Gastrocnemius medialis (tissue), 4 donors: ENCODE data around the gene CATSPERZ. TPM values are rescaled to one million over a fixed set of nuclear protein-coding genes. Genes with fewer than 3 reads are reported as not detected.

ENCODE experiments used
- ATAC-seq, 2 donors: fragments of 150-250 bp; one replicate each; pipeline ENCODE4 v1.9.1; 2016
- DNase-seq, 2 donors: peaks; one replicate each; pipeline ENCODE4 v3.0.0-alpha.2; 2019
- H3K27ac ChIP-seq, 4 donors: fragments of 200-600 bp; sonication (generic); 1 replicate in 1 of 4; 2 replicates in 3 of 4; pipeline ENCODE4 v1.5.1; 2016 to 2018; ENCODE audit warnings: mild to moderate bottlenecking in 2 of 4, moderate library complexity in 1 of 4
- H3K27me3 ChIP-seq, 3 donors: fragments of 200-600 bp; sonication (generic) in 2 of 3; 1 replicate in 1 of 3; 2 replicates in 2 of 3; pipeline versions ENCODE4 v1.5.1 to v1.6.0; 2016 to 2019; ENCODE audit warnings: mild to moderate bottlenecking in 1 of 3, moderate library complexity in 1 of 3
- H3K36me3 ChIP-seq, 2 donors: fragments of 200-600 bp; sonication (generic) in 1 of 2; one replicate each; pipeline ENCODE4 v1.5.1; 2017 to 2018
- H3K4me1 ChIP-seq, 2 donors: fragments of 200-600 bp; sonication (generic) in 1 of 2; one replicate each; pipeline ENCODE4 v1.5.1; 2016 to 2017; ENCODE audit warnings: mild to moderate bottlenecking in 2 of 2
- H3K4me3 ChIP-seq, 4 donors: fragments of 200-600 bp; sonication (generic) in 3 of 4; 1 replicate in 1 of 4; 2 replicates in 3 of 4; pipeline ENCODE4 v1.5.1; 2016 to 2019; ENCODE audit warnings: mild to moderate bottlenecking in 2 of 4
- H3K9me3 ChIP-seq, 3 donors: fragments of 200-600 bp; sonication (generic) in 2 of 3; 1 replicate in 1 of 3; 2 replicates in 2 of 3; pipeline ENCODE4 v1.5.1; 2016 to 2019
- POLR2A ChIP-seq, 2 donors: fragments of 450-650 bp; IDR thresholded peaks; one replicate each; pipeline ENCODE4 v1.6.1; 2017; ENCODE audit warnings: antibody characterized with exemption in 2 of 2, mild to moderate bottlenecking in 2 of 2, moderate library complexity in 2 of 2
- in situ Hi-C, 4 donors: fragments of 200-750 bp; cut with MboI; loops; one replicate each; pipeline versions ENCODE4 v1.15.0 to v1.8.0; 2017; ENCODE audit warnings: low sequenced_read_pairs in 4 of 4
- intact Hi-C: fragments of 100-400 bp; cut with DNase I; formaldehyde crosslinking; loops from one replicate; pipeline ENCODE4 v1.15.1; 2023; ENCODE audit warnings: low total_unique reads
- total RNA-seq, 4 donors: library from RNA; depleted of rRNA; stranded (reverse); fragments of >200 nt; gene quantifications; one replicate each; pipeline versions ENCODE4 v1.1.0 to v1.2.3, GENCODE V29; 2016
- TF ChIP-seq, protein P1 (sequence below), 5 experiments: fragments of 450-650 bp in 3 of 5; fragments of 200-600 bp in 2 of 5; sonication (generic) in 2 of 5; IDR thresholded peaks in 4 of 5; conservative IDR thresholded peaks in 1 of 5; 1 replicate in 4 of 5; 2 replicates in 1 of 5; pipeline ENCODE4 v1.5.1; 2016 to 2019; ENCODE audit warnings: antibody characterized with exemption in 5 of 5, mild to moderate bottlenecking in 3 of 5, moderate library complexity in 3 of 5

The CATSPERZ gene
- total RNA-seq, 4 donors from 2014 or later, result not detected

DNA sequence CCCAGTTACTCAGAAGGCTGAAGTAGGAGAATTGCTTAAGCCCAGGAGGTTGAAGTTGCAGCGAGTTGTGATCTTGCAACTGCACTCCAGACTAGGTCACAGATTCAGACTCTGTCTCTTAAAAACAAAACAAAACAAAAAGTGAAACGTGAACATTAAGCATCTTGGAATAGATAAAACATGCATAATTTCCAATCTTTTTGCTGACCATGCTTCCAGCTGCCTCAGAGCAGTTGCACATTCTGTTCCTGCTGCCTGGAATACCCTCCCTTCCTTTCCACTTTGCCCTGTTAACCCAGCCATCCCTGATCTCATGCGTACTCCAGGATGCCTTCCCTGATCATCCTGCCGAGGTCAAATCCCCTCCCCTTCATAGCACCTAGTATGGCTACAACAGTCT is 39.1 kb downstream of the CATSPERZ start:
- no peak for ATAC-seq
- Histone ChIP-seq H3K27ac (no peak overlapping the region), H3K27me3 (no peaks in the 10 kb centered on the region), H3K4me3 (no peak overlapping the region), H3K36me3 (no peaks in the 10 kb centered on the region), H3K9me3 (no peaks in the 10 kb centered on the region), H3K4me1 (peaks cover 0 to 4% of the 10 kb centered on the region in 2 donors)
- in situ Hi-C loops, result no loop called here
- TF ChIP-seq, protein P1, sequence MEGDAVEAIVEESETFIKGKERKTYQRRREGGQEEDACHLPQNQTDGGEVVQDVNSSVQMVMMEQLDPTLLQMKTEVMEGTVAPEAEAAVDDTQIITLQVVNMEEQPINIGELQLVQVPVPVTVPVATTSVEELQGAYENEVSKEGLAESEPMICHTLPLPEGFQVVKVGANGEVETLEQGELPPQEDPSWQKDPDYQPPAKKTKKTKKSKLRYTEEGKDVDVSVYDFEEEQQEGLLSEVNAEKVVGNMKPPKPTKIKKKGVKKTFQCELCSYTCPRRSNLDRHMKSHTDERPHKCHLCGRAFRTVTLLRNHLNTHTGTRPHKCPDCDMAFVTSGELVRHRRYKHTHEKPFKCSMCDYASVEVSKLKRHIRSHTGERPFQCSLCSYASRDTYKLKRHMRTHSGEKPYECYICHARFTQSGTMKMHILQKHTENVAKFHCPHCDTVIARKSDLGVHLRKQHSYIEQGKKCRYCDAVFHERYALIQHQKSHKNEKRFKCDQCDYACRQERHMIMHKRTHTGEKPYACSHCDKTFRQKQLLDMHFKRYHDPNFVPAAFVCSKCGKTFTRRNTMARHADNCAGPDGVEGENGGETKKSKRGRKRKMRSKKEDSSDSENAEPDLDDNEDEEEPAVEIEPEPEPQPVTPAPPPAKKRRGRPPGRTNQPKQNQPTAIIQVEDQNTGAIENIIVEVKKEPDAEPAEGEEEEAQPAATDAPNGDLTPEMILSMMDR (IDR thresholded peaks at IDR 0.05 in 4 of 5, conservative IDR thresholded peaks at IDR 0.05 in 1 of 5), result no peak
- no peak for TF ChIP-seq POLR2A (IDR thresholded peaks at IDR 0.05)
- DNase-seq, result no peak
- intact Hi-C loops, result no loop called here

DNA sequence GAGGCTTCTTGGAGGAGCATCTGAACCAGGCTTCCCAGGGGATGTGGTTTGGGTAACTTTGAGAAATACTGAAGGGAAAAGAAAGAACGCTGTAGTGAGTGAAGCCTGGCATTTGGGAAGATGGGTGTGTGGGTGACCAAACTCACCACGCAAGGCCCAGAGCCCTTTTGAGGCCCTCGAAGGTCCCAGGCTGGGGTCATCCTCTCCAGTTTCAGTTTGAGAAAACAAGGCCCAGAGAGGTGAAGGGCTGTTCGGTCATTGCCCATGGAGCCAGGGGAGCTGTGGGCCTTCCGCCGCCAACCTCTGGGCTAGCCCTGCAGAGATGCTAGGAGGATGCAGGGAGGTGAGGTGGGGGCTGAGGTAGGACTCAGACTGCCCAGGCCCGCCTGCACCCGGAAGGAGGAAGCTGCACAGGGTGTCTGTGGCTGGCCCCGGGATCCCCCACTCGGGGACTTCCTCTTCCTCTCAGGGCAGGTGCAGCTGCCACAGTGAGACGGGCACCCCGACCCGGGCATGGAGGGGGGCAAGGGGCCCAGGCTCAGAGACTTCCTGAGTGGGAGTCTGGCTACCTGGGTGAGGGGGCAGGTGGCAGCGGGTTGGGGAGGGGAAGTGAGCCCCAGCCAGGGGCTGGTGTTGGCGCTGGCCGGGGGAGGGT is 39.7 kb downstream of the CATSPERZ start, which contains the start of gene CCDC88B:
Gene CCDC88B (plus strand): TSS at position 451 of the 655 bp plus-strand sequence. CDS start 63 bp downstream, at position 514.
- no peaks in the 10 kb centered on the region for H3K36me3 ChIP-seq
- H3K4me3 ChIP-seq, result peak within 1 kb of the TSS in 1 of 4 donors; percentile 13
- DNase-seq, result no peak
- H3K27me3 ChIP-seq, result no peaks in the 10 kb centered on the region
- no peak for ATAC-seq
- TF ChIP-seq, protein P1 (IDR thresholded peaks at IDR 0.05 in 4 of 5, conservative IDR thresholded peaks at IDR 0.05 in 1 of 5), result no peak
- TF ChIP-seq POLR2A (IDR thresholded peaks at IDR 0.05), result no peak
- intact Hi-C loops, result loop anchor here (5.0 kb wide), 1 partner anchor 33 kb away; the partner anchor contains the start of gene ESRRA
- H3K9me3 ChIP-seq, result no peaks in the 10 kb centered on the region
- no peak within 1 kb of the TSS for H3K27ac ChIP-seq
- in situ Hi-C loops, result no loop called here
- H3K4me1 ChIP-seq, result peaks cover 0 to 4% of the 10 kb centered on the region in 2 donors

GRCh38 chr11:64340671-64341335 is 40.6 kb downstream of the CATSPERZ start:
- Histone ChIP-seq H3K36me3 (no peaks in the 10 kb centered on the region), H3K27me3 (no peaks in the 10 kb centered on the region), H3K4me1 (peaks cover 0 to 4% of the 10 kb centered on the region in 2 donors), H3K4me3 (peak overlapping the region in 1 of 4 donors; percentile 13), H3K9me3 (no peaks in the 10 kb centered on the region), H3K27ac (no peak overlapping the region)
- intact Hi-C loops (loop anchor here (5.0 kb wide), 1 partner anchor 34 kb away; the partner anchor contains the start of gene ESRRA), in situ Hi-C loops (no loop called here)
- TF ChIP-seq POLR2A (IDR thresholded peaks at IDR 0.05), result no peak
- TF ChIP-seq, protein P1 (IDR thresholded peaks at IDR 0.05 in 4 of 5, conservative IDR thresholded peaks at IDR 0.05 in 1 of 5), result no peak
- DNase-seq (no peak), ATAC-seq (no peak)

DNA sequence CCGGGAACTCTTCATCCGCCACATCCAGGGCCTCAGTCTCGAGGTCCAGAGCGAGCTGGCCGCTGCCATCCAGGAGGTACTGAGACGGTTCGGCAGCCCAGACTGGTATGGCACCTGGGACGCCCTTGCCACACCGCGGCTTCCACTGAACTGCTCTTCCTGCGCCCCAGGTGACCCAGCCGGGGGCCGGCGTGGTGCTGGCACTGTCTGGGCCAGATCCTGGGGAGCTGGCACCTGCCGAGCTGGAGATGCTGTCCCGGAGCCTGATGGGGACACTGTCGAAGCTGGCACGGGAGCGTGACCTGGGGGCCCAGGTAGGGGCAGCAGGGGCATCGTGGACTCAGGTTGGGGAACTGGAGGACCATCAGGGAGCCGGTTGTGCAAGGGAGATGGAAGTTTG is 41.3 kb downstream of the CATSPERZ start:
- Histone ChIP-seq H3K27ac (no peak overlapping the region), H3K27me3 (no peaks in the 10 kb centered on the region), H3K9me3 (no peaks in the 10 kb centered on the region), H3K4me3 (no peak overlapping the region), H3K4me1 (peaks cover 0 to 4% of the 10 kb centered on the region in 2 donors), H3K36me3 (no peaks in the 10 kb centered on the region)
- in situ Hi-C loops, result no loop called here
- TF ChIP-seq, protein P1 (IDR thresholded peaks at IDR 0.05 in 4 of 5, conservative IDR thresholded peaks at IDR 0.05 in 1 of 5), result no peak
- TF ChIP-seq POLR2A (IDR thresholded peaks at IDR 0.05), result no peak
- DNase-seq, result no peak
- no peak for ATAC-seq
- intact Hi-C loops, result loop anchor here (5.0 kb wide), 1 partner anchor 34 kb away; the partner anchor contains the start of gene ESRRA
